GM12878 (cell line): ENCODE data around the gene R3HDM2. TPM values are rescaled to one million over a fixed set of nuclear protein-coding genes. Genes with fewer than 3 reads are reported as not detected.

ENCODE experiments used
- BHLHE40 ChIP-seq, 2 experiments: fragments of 450-650 bp in 1 of 2; IDR thresholded peaks; 2 replicates each; pipeline ENCODE4 v1.6.1; 2011 to 2017; ENCODE audit warnings: low read depth in 2 of 2, borderline replicate concordance in 1 of 2, improper control_type of control experiment in 1 of 2, low read length in 1 of 2, mild to moderate bottlenecking in 1 of 2
- EED ChIP-seq: sonication (generic); IDR thresholded peaks from 2 replicates; pipeline ENCODE4 v1.6.1; 2016; ENCODE audit warnings: antibody characterized with exemption, low read depth
- HDAC6 ChIP-seq: fragments of 200-600 bp; sonication (generic); IDR thresholded peaks from one replicate; pipeline ENCODE4 v1.8.0; 2017; ENCODE audit warnings: antibody characterized with exemption; ENCODE audit not compliant: unreplicated experiment
- HDGF ChIP-seq: fragments of 450-650 bp; IDR thresholded peaks from 2 replicates; pipeline ENCODE4 v1.6.1; 2016; ENCODE audit warnings: antibody characterized with exemption
- IKZF1 ChIP-seq: fragments of 450-650 bp; conservative IDR thresholded peaks from 2 replicates; pipeline ENCODE4 v1.6.1; 2017; ENCODE audit warnings: antibody characterized with exemption, mild to moderate bottlenecking
- JUND ChIP-seq: IDR thresholded peaks from 2 replicates; pipeline ENCODE4 v1.6.1; 2012; ENCODE audit warnings: low read depth, mild to moderate bottlenecking, low read length, improper control_type of control experiment, moderate library complexity
- MYB ChIP-seq: fragments of 150-350 bp; IDR thresholded peaks from 2 replicates; pipeline ENCODE4 v1.6.1; 2014; ENCODE audit warnings: mild to moderate bottlenecking, low read depth, low read length, borderline replicate concordance
- RFX5 ChIP-seq: IDR thresholded peaks from 2 replicates; pipeline ENCODE4 v1.6.1; 2011; ENCODE audit warnings: low read depth, low read length, improper control_type of control experiment
- SIN3A ChIP-seq: IDR thresholded peaks from 2 replicates; pipeline ENCODE4 v1.6.1; 2012; ENCODE audit warnings: low read depth, low read length, improper control_type of control experiment
- TCF12 ChIP-seq: IDR thresholded peaks from 2 replicates; pipeline ENCODE4 v1.6.1; 2011; ENCODE audit warnings: low read depth, mild to moderate bottlenecking, low read length
- ZNF384 ChIP-seq: IDR thresholded peaks from 2 replicates; pipeline ENCODE4 v1.6.1; 2012; ENCODE audit warnings: low read depth, mild to moderate bottlenecking, low read length, improper control_type of control experiment, borderline replicate concordance
- ZNF592 ChIP-seq: fragments of 450-650 bp; IDR thresholded peaks from 2 replicates; pipeline ENCODE4 v1.6.1; 2017; ENCODE audit warnings: mild to moderate bottlenecking, moderate library complexity
- ZNF687 ChIP-seq: fragments of 450-650 bp; IDR thresholded peaks from 2 replicates; pipeline ENCODE4 v1.6.1; 2017; ENCODE audit warnings: mild to moderate bottlenecking, moderate library complexity
- polyA plus RNA-seq, 11 experiments: library from polyadenylated mRNA; depleted of rRNA in 4 of 11; unstranded in 6 of 11; stranded (reverse) in 5 of 11; fragments of >200 nt; fragmentation: Nextera tagmentation in 4 of 11; fragmentation: Illumina TruSeq in 1 of 11; extraction: Ambion mirVana in 4 of 11; extraction: Trizol in 1 of 11; gene quantifications; 1 replicate in 1 of 11; 2 replicates in 10 of 11; pipeline versions ENCODE4 v1.2.1 to v1.2.3, GENCODE V29; 2011 to 2016; ENCODE audit warnings: inconsistent platforms in 2 of 11, missing spikeins in 2 of 11, low read depth in 1 of 11
- total RNA-seq, 4 experiments: library from RNA; depleted of rRNA in 3 of 4; stranded (reverse); fragments of >200 nt in 3 of 4; fragmentation: Illumina TruSeq in 1 of 4; extraction: Trizol in 1 of 4; gene quantifications; 2 replicates each; pipeline versions ENCODE4 v1.2.1 to v1.2.3, GENCODE V29; 2013 to 2021
- TF ChIP-seq, protein P1 (sequence below): fragments of 450-650 bp; IDR thresholded peaks from 2 replicates; pipeline ENCODE4 v1.6.1; 2016; ENCODE audit warnings: mild to moderate bottlenecking
- TF ChIP-seq, protein P2 (sequence below): IDR thresholded peaks from 2 replicates; pipeline ENCODE4 v1.6.1; 2012; ENCODE audit warnings: low read length, inconsistent platforms
- TF ChIP-seq, protein P3 (sequence below): fragments of 450-650 bp; IDR thresholded peaks from 2 replicates; pipeline ENCODE4 v1.6.1; 2016; ENCODE audit warnings: mild to moderate bottlenecking

Gene R3HDM2
- total and polyA plus RNA-seq, 10 of the 15 experiments (the other 5 are each of a cell fraction or from before 2014, with no cell fraction given), result 4.6 to 26.1 (median 11.2) TPM

- TF ChIP-seq ZNF384, result no peak
- TF ChIP-seq RFX5, result no peak
- no peak for TF ChIP-seq TCF12
- TF ChIP-seq IKZF1, result peak; percentile 42
- TF ChIP-seq ZNF687, result no peak
- TF ChIP-seq HDGF, result 0 out of 2 replicates have a peak, but pooled peaks have one; percentile 47
- no peak for TF ChIP-seq JUND
- no peak for TF ChIP-seq HDAC6
- TF ChIP-seq, protein P1, sequence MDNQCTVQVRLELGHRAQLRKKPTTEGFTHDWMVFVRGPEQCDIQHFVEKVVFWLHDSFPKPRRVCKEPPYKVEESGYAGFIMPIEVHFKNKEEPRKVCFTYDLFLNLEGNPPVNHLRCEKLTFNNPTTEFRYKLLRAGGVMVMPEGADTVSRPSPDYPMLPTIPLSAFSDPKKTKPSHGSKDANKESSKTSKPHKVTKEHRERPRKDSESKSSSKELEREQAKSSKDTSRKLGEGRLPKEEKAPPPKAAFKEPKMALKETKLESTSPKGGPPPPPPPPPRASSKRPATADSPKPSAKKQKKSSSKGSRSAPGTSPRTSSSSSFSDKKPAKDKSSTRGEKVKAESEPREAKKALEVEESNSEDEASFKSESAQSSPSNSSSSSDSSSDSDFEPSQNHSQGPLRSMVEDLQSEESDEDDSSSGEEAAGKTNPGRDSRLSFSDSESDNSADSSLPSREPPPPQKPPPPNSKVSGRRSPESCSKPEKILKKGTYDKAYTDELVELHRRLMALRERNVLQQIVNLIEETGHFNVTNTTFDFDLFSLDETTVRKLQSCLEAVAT, result 0 out of 2 replicates have a peak, but pooled peaks have one; percentile 15
- no peak for TF ChIP-seq ZNF592
- TF ChIP-seq, protein P2, sequence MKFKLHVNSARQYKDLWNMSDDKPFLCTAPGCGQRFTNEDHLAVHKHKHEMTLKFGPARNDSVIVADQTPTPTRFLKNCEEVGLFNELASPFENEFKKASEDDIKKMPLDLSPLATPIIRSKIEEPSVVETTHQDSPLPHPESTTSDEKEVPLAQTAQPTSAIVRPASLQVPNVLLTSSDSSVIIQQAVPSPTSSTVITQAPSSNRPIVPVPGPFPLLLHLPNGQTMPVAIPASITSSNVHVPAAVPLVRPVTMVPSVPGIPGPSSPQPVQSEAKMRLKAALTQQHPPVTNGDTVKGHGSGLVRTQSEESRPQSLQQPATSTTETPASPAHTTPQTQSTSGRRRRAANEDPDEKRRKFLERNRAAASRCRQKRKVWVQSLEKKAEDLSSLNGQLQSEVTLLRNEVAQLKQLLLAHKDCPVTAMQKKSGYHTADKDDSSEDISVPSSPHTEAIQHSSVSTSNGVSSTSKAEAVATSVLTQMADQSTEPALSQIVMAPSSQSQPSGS, result no peak
- no peak for TF ChIP-seq SIN3A
- TF ChIP-seq MYB, result no peak
- TF ChIP-seq BHLHE40 (IDR thresholded peaks at IDR 0.05; ENCODE audit: borderline replicate concordance in 1 of 2, low read depth in 2 of 2, low read length in 1 of 2), result peak; percentile 91 to 94
- TF ChIP-seq, protein P3, sequence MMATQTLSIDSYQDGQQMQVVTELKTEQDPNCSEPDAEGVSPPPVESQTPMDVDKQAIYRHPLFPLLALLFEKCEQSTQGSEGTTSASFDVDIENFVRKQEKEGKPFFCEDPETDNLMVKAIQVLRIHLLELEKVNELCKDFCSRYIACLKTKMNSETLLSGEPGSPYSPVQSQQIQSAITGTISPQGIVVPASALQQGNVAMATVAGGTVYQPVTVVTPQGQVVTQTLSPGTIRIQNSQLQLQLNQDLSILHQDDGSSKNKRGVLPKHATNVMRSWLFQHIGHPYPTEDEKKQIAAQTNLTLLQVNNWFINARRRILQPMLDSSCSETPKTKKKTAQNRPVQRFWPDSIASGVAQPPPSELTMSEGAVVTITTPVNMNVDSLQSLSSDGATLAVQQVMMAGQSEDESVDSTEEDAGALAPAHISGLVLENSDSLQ, result peak; percentile 43
- TF ChIP-seq EED, result 0 out of 2 replicates have a peak, but pooled peaks have one; percentile 19
These were observed 190.5 kb downstream of the R3HDM2 start (continued) for GRCh38 chr12:57240066-57240921.
